AG08396 (cell line): ENCODE measurements around the gene ADK.

Experiments
- DNase-seq: peaks from one replicate; pipeline ENCODE4 v3.0.0; 2012; ENCODE audit warnings: low spot score, mixed read lengths

Gene ADK

GRCh38 chr10:74602576-74602975 is 451.6 kb downstream of the ADK start:
- no peak for DNase-seq

GRCh38 chr10:74610299-74610698 is 459.3 kb downstream of the ADK start:
- DNase-seq, result no peak

GRCh38 chr10:74612195-74612594 is 461.2 kb downstream of the ADK start:
- no peak for DNase-seq

GRCh38 chr10:74620626-74621025 is 469.6 kb downstream of the ADK start:
- no peak for DNase-seq

GRCh38 chr10:74623786-74624185 is 472.8 kb downstream of the ADK start:
- no peak for DNase-seq

GRCh38 chr10:74624501-74624900 is 473.5 kb downstream of the ADK start:
- no peak for DNase-seq

- DNase-seq, result no peak
These were observed 477.1 kb downstream of the ADK start for GRCh38 chr10:74628136-74628535.

GRCh38 chr10:74634995-74635536 is 484.0 kb downstream of the ADK start:
- no peak for DNase-seq

GRCh38 chr10:74635655-74636054 is 484.6 kb downstream of the ADK start:
- DNase-seq, result no peak

- no peak for DNase-seq
These were observed 486.7 kb downstream of the ADK start for GRCh38 chr10:74637685-74638084.

- no peak for DNase-seq
These were observed 489.3 kb downstream of the ADK start for GRCh38 chr10:74640134-74640921.

- no peak for DNase-seq
These were observed 490.6 kb downstream of the ADK start for GRCh38 chr10:74641659-74642058.

- DNase-seq, result no peak
These were observed 492.0 kb downstream of the ADK start for GRCh38 chr10:74642901-74643595.

- DNase-seq, result no peak
These were observed 492.6 kb downstream of the ADK start for GRCh38 chr10:74643596-74643975.

GRCh38 chr10:74644738-74645137 is 493.7 kb downstream of the ADK start:
- no peak for DNase-seq

- DNase-seq, result no peak
These were observed 494.7 kb downstream of the ADK start for GRCh38 chr10:74645692-74646091.

- no peak for DNase-seq
These were observed 499.6 kb downstream of the ADK start for GRCh38 chr10:74650613-74651012.

- no peak for DNase-seq
These were observed 500.5 kb downstream of the ADK start for GRCh38 chr10:74651565-74651964.

- peak; percentile 5 for DNase-seq
These were observed 501.6 kb downstream of the ADK start for GRCh38 chr10:74652664-74653063.

- no peak for DNase-seq
These were observed 507.5 kb downstream of the ADK start for GRCh38 chr10:74658511-74658910.

- DNase-seq, result no peak
These were observed 511.6 kb downstream of the ADK start for GRCh38 chr10:74662635-74663034.

- no peak for DNase-seq
These were observed 518.2 kb downstream of the ADK start for GRCh38 chr10:74669210-74669609.

GRCh38 chr10:74671716-74672115 is 520.7 kb downstream of the ADK start:
- DNase-seq, result no peak
